ENCODE results near the gene YWHAG.
"Not testable (repeated sequence)": the region's sequence is repeated elsewhere in the genome, so short reads cannot be mapped to it uniquely, and the experiment has no call there.

The YWHAG gene

DNA sequence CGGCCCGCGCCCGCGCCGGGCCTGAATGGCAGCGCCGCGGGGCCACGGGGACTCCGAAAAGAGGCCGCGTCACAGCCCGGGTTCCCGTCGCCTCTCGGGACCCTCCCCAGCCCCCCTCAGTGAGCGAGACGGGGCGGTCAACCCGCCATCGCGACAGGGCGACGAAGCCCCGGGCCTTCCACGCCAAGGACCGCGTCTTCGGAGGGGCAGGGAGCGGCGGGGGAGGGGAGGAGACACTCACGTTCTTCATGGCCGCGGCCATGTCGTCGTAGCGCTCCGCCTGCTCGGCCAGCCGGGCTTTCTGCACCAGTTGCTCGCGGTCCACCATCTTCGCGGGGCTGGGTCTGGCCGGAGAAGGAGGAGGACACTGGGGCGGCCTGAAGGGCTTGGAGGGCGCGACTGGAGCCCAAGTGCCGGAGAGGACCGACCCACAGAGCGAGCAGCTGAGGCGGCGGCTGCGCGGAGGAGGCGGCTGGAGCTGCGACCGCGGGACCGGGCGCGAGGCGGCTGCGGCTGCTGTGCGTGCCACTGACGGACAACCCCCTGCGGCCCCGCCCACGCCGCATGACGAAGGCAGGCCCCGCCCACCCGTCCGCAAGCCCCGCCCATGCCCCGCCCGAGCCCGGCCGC lies at the start of gene YWHAG:
Gene YWHAG (minus strand): TSS at position 511 of the 630 bp plus-strand sequence. CDS start 183 bp downstream, at position 328.
- no peak for DNase-seq

DNA sequence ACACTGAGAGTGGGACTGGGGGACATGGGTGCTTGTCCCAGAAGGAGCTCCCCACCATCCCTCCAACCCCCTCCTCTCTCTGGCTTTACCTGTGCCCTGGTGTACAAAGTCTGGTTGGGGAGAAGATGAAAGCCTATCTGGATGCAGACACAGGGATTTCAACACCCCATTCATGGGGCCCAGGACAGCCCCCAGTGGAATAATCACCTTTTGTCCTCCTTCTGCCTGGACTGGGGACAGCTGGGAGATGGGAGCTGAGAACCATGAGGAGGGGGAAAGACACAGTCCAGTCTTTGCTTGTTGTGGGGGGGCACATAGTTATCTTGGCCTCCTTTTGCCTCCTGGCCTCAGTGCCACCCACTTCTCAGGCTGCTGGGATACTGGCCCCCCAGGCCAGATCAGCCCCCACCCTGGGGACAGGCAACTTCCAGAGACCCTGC lies 49.4 kb upstream of the YWHAG start:
- no peak for DNase-seq

DNA sequence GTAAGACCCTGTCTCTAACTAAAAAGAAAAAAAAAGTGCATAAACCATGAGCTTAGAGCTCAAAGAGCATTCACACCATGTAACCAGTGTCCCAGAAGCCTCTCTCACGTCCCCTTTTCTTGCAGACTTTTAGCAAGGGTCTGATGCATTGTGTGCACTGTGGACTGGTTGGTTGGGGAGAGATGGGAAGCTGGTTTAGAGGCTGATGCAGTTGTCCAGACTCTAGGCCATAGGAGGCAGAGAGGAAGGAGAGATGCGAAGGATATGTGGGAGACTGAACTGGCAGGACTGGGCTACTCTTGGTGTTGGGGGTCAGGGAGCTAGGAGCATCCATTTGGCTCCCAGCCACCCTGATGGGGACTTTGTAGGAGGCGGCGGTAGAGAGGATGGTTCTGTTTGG lies 48.9 kb upstream of the YWHAG start:
- no peak for DNase-seq

DNA sequence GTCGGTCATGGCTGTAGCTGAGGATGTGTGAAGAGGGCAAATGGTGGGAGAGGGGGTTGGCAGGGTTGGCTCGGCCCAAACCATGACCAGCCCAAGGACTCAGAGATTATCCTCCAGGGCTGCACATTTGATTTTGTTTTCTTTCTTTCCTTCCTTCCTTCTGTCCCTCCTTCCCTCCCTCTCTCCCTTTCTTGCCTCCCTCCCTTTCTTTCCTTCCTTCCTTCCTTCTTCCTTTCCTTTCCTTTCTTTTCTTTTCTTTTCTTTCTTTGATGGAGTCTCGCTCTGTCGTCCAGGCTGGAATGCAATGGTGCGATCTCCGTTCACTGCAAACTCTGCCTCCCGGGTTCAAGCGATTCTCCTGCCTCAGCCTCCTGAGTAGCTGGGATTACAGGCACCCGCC lies 46.9 kb upstream of the YWHAG start:
- DNase-seq = no peak

DNA sequence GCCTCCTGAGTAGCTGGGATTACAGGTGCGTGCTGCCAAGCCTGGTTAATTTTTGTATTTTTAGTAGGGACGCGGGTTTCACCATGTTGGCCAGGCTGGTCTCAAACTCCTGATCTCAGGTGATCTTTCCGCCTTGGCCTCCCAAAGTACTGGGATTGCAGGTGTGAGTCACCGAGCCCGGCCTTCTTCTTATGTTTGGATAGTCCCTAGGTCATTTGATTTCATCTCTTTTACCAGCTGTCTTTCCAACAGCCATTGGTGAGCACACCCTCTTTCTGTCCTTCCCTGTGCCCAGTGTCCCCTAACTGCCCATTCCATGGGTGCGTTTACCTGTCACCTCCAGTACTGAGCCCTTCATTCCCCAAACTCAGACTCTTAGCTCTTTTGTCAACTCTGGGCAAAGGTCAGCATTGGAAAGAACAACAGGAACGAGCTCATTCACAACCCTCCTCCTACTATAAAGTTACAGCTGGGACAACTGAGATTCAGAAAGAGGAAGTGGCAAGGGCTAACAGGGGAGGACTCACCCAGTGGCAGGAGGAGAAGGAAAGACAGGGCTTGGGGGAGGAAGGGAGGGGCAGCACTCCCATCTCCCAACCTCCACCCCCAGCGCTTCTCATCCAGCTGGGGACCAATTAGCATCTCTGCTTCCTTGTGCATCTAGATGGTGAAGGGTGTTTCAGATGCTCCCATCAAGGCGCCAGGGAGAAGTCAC lies 45.1 kb upstream of the YWHAG start:
- DNase-seq = no peak

DNA sequence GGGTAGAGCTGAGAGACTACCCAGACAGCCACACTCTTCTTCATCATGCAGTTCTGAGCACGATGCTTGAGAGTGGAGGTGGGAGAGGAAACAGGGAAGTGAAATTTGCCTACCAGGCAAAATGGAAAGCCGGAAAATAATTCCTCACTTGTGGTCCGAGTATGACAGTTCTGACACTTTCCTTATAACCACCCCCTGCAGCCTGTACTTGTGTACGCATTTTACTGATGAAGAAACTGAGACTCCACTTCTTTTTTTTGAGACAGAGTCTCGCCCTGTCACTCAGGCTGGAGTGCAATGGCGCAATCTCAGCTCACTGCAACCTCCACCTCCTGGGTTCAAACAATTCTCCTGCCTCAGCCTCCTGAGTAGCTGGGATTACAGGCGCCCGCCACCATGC lies 44.3 kb upstream of the YWHAG start:
- DNase-seq = not testable (repeated sequence)

DNA sequence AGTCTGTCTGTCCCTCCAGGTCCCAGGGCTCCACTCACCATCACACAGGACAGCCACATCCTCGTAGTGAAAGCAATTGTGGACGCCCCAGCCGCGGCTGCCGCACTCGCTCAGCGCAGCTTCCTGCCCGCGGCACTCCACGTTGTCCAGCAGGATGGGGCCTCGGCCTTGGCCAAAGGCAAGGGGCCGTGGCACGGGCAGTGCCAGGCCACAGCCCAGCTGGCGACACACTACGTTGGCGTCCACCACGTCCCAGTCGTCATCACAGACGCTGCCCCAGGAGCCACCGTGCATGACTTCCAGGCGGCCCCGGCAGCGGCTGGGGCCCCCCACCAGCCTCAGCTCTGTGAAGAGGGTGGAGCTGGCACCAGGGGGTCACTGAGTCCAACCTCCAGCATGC lies 41.5 kb upstream of the YWHAG start:
- DNase-seq = no peak

DNA sequence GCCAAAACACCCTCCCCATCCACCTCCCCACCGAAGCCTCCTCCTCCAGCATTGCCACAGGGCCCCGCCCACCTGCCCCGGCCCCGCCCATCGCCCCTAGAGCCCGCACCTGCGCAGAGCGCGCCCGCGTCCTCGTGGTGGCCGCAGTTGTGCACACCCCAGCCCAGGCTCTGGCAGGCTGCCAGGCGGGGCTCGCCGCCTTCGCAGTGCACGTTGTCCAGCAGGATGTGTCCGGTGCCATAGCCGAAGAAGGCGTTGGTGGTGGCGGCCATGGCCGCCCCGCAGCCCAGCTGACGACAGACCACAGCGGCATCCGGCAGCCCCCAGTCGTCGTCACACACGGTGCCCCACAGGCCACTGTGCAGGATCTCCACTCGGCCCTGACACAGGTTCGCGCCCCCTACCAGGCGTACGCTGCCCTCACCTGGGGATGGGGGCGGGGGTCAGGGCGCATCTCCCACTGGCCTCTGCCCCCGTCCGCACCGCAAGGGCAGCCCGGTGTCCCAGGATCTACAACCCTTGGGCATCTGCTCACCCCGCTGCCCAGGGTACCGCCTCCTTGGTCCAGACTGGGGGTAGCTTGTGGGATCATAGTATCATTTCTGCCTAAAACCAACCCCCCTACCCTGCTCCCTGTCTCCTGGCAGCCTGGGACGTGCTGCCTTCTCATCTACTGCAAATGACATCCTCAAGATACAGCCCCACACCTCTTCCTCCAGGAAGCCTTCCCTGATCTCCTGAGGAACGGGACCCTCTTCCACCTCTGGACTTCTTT lies 38.8 kb upstream of the YWHAG start:
- DNase-seq = no peak

DNA sequence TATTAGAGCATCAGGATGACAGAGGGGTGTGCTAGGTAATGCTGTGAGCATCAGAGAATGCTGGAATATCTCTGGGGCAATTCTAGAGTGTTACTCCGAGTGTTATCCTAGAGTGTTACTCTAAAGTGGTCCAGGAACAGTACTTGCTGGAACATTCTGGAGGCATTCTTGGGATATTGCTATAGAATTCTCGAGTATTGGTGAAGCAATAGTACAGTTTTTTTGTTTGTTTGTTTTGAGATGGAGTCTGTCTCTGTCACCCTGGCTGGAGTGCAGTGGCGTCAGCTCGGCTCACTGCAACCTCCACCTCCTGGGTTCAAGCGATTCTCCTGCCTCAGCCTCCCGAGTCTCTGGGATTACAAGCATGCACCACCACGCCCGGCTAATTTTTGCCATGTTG lies 38.1 kb upstream of the YWHAG start:
- no peak for DNase-seq

DNA sequence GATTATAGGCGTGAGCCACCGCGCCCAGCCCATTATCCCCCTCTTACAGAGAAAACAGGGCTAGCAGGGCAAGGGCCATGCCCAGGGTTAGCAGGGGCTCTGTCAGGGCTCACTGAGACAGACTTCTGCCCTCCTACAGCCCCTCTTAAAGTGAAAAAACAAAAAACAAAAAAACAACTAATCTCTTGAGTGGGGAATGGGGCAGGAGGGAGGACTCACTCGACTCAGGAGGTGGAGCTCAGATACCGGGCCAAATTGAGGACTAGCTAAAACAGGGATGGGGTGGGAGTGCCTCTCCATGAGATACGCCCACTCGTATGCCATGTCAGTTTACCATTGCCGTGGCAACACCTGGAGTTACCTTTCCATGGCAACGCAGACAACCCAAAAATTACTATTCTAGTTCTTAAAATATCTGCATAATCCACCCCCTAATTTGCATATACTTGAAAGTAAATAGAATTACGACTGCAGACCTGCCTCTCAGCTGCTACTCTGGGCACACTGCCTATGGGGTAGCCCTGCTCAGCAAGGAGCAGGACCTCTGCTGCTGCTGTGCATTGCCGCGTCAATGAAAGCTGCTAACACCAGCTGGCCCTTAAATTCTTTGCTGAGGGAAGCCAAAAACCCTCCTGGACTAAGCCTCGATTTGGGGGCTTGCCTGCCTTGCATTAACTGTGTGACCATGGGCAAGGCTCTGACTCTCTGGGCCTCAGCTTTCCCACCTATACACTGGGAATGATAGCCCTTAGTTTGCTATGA lies 37.4 kb upstream of the YWHAG start:
- no peak for DNase-seq

DNA sequence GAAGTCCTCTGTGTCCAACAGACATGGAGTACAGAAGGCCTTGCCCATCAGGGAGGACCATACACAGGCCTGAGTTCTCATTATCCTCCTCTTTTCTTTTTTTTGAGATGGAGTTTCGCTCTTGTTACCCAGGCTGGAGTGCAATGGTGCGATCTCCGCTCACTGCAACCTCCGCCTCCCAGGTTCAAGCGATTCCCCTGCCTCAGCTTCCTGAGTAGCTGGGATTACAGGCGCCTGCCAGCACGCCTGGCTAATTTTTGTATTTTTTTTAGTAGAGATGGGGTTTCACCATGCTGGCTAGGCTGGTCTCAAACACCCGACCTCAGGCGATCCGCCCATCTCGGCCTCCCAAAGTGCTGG lies 36.8 kb upstream of the YWHAG start:
- DNase-seq = not testable (repeated sequence)

DNA sequence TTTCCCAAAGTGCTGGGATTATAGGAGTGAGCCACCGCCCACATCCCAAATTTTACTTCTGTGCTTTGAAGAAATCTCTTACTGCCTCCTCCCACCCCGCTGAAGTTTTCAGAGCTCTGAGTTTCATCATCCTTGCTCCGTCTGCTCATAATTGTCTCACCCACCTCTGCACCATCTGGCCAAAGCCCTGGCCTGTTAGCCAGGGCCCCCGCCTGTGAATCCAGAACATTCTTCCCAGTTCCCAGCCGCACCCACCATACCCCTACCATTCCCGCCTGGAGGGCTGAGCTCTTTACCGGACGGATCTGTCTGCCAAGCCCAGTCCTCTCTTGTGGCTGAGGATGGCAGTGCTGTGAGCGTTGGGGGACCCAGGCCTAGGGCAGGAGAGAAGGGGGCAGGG lies 36.2 kb upstream of the YWHAG start:
- no peak for DNase-seq

DNA sequence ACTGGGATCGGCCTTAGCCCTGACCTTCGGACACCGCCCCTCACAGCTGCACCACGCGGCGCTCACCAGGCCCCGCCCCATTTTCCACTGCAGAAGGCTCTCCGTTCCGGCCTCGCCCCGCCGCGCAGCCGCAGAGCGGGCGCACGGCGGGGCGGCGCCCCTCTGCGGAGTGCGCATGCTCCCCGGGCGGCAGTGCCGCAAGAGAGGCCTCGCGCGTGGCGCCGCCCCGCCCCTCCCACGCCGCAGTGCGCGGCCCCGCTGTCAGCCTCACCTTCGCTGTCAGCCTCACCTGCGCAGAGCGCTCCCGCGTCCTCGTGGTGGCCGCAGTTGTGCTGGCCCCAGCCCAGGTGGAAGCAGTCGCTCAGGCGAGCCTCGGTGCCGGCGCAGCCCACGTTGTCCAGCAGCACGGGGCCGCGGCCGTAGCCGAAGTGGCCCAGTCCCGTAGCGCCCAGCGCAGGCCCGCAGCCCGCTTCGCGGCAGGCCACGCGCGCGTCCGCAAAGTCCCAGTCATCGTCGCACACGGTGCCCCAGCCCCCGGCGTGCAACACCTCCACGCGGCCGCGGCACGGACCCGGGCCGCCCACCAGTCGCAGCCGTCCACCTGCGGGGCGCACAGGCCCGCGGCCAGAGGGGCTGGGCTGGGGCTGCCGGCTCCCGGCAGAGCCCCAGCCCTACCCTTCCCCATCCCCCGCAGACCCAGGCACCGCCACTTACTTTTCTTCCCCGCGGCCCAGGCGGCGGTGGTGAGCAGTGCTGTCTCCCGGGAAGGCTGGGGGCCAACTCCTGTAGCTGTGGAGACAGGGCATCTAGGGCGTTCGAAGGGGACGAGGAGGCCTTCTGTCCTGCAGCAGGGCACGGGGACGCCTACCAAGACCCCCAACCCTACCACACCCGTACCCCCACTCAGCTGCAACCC lies 34.6 kb upstream of the YWHAG start:
- peak; percentile 23 for DNase-seq

DNA sequence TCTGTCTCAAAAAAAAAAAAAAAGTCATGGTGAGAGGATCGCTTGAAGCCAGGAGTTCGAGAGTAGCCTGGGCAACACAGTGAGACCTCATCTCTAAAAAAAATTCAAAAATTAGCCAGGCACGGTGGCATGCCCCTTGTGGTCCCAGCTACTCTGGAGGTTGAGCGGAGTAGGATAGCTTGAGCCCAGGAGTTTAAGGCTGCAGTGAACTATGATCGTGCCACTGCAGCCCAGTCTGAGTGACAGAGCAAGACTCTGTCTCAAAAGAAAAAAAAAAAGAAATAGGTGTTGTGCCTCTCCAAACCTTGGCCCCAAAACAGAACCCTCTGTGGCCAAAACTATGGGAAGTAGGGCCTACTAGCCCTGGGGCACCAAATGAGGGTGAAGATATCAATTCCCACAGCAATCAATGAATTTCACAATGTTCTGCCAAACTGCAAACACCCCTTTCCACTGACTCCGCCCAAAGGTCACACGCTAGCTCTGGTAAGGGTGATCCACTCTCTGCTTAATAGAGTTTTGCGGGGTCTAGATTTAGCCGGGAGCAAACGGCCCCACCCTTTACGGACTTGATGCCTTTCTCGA lies 33.8 kb upstream of the YWHAG start:
- no peak for DNase-seq

DNA sequence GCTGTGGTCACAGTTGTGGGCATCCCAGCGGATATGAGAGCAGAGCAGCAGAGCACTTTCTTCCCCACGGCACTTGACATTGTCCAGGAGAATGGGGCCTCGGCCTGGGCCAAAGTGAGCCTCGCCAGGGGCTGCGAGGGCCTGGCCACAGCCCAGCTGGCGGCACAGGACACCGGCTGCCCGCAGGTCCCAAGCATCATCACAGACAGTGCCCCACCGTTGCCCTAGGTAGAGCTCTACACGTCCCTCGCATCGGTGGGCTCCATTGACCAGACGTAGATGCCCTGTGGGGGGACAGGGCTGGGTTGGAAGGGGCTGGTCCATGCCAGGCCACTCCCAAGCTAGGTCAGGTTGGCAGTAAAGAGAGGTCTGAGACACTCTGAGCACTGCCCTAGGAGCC lies 31.3 kb upstream of the YWHAG start:
- no peak for DNase-seq

DNA sequence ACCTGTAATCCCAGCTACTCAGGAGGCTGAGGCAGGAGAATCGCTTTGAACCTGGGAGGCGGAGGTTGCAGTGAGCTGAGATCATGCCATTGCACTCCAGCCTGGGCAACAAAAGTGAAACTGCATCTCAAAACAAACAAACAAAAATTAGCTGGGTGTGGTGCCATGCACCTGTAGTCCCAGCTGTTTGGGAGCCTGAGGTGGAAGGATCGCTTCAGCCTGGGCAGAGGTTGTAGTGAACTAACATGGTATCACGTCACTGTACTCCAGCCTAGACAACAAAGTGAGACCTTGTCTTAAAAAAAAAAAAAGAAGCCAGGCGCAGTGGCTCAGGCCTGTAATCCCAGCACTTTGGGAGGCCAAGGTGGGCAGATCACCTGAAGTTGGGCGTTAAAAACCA lies 29.0 kb upstream of the YWHAG start:
- DNase-seq = not testable (repeated sequence)

DNA sequence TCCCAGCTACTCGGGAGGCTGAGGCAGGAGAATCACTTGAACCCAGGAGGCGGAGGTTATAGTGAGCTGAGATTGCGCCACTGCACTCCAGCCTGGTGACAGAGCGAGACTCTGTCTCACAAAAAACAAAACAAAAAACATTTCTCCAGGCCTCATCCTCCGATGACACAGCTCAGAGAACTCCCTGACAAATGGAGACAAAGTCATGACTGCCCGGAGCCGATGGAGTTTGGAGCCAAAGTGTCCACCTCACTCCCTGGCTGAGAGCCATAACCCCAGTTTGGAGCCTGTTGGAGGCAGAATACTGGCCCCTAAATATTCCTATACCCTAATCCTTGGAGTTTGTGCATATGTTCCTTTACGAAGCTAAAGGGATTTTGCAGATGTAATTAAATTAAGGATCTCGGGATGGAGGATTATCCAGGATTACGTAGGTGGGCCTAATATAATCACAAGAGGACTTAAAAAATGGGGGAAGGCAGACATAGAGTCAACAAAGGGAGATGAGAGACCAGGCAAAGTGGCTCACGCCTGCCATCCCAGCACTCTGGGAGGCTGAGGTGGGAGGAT lies 28.0 kb upstream of the YWHAG start:
- no peak for DNase-seq

DNA sequence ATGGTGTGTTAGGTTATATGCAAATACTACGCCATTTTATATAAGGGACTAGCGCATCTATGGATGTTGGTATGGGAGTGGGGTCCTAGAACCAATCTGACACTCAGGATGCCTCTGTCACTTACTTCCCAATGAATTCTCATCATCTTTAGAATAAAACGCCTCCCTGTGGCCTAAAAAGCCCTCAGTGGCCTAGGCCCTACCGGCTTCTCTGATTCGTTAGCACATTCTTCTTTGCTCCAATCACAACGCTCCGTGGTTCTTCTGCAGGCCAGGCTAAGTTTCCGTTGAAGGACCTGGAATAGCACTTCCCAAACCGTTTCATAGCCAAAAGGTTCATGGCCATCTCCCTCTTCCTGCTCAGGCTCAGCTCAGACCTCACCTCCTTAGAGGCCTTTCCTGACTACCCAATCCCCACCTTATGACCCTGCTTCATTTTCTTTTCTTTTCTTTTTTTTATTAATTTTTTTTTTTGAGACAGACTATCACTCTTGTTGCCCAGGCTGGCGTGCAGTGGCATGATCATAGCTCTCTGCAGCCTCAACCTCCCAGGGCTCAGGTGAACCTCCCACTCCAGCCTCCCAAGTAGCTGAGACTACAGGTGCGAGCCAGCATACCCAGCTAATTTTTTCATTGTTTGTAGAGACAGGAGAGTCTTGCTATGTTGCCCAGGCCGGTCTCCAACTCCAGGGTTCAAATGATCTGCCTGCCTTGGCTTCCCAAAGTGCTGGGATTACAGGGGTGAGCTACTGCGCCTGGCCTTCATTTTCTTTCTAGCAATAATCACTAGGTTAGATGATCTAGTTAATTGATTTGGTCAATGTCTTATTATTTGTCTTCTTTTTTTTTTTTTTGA lies 24.5 kb upstream of the YWHAG start:
- no peak for DNase-seq

DNA sequence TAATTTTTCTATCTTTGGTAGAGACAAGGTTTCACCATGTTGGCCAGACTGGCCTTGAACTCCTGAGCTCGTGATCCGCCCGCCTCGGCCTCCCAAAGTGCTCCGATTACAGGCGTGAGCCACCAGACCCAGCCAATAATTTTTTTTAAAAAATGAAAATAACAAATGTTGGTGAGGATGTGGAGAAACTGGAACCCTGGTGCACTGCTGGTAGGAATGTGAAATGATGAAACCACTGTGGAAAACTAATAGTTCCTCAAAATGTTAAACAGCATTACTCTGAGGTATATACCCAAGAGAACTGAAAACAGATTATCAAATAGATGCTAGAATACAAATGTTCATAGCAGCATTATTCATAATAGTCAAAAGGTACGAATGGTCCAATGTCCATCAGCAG lies 23.0 kb upstream of the YWHAG start:
- no peak for DNase-seq

DNA sequence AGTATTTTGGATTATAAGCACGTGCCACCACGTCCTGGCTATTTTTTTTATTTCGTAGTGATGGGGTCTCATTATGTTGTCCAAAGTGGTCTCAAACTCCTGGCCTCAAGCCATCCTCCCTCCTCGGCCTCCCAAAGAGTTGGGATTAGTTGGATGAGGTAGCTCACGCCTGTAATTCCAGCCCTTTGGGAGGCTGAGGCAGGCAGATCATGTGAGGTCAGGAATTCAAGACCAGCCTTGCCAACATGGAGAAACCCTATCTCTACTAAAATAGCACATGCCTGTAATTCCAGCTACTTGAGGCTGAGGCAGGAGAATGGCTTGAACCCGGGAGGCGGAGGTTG lies 21.8 kb upstream of the YWHAG start:
- no peak for DNase-seq

Data from NCI-H2029 treated with DMSO at 0.1 percent for 48 hours (cell line).